Measurements from ENCODE around the gene CYP27A1. TPM values are rescaled to one million over a fixed set of nuclear protein-coding genes. Genes with fewer than 3 reads are reported as not detected.
A peak's percentile ranks its signal among the peaks of the same experiment; 100 is the strongest.

The CYP27A1 gene
- total and polyA plus RNA-seq, 2 of the 4 experiments (the other 2 are of a cell fraction) = 5.2 to 5.3 TPM

GRCh38 chr2:218743068-218743467, 38.9 kb upstream of the CYP27A1 start:
- dilution Hi-C loops (cut with HindIII; ENCODE audit: low sequenced_read_pairs, unreplicated experiment) = no loop called here
- ChIA-PET CTCF (no interaction called here), POLR2A (ENCODE audit: unreplicated experiment) (no interaction called here)
- Histone ChIP-seq H3K9me3 (ENCODE audit: control insufficient read depth, insufficient read depth, low read length) (no peaks in the 10 kb centered on the region), H3K27ac (ENCODE audit: insufficient read depth, low read length) (no peak overlapping the region), H4K20me1 (ENCODE audit: insufficient read depth, low read length) (0 out of 2 replicates have a peak, but pooled peaks cover 4% of the 10 kb centered on the region), H4K5ac (ENCODE audit: low read depth, low read length) (0 out of 2 replicates have a peak overlapping the region, but pooled peaks have one; percentile 44), H3K79me1 (ENCODE audit: low read depth in 1 of 2, low read length in 2 of 2) (peaks cover 17 to 23% of the 10 kb centered on the region in 2 experiments), H3K9me1 (ENCODE audit: insufficient read depth, low read length) (peaks cover 16% of the 10 kb centered on the region), H4K8ac (ENCODE audit: low read depth in 2 of 2, low read length in 2 of 2) (no peak overlapping the region), H2BK120ac (ENCODE audit: low read depth, low read length) (no peak overlapping the region), H3K27me3 (ENCODE audit: control insufficient read depth, insufficient read depth, low read length) (no peaks in the 10 kb centered on the region), H2AK5ac (ENCODE audit: low read depth, low read length) (no peak overlapping the region), H3K4ac (ENCODE audit: low read depth, low read length) (no peak overlapping the region), H2BK5ac (ENCODE audit: low read depth, low read length, poor library complexity, severe bottlenecking) (peak overlapping the region; percentile 49), H3K18ac (ENCODE audit: low read depth, low read length) (no peak overlapping the region), H3K14ac (replicated peaks; ENCODE audit: low read depth, low read length) (no peak overlapping the region), H3K9ac (ENCODE audit: low read depth, low read length) (no peak overlapping the region), H3K36me3 (ENCODE audit: control insufficient read depth, insufficient read depth, low read length) (peaks cover 45% of the 10 kb centered on the region), H3K4me3 (ENCODE audit: insufficient read depth, low read depth, low read length) (no peak overlapping the region), H3K23ac (ENCODE audit: low read depth, low read length) (no peak overlapping the region), H3K56ac (ENCODE audit: extremely low read depth, insufficient read depth, low read length) (no peak overlapping the region), H2BK20ac (ENCODE audit: low read depth, low read length) (no peak overlapping the region), H4K91ac (ENCODE audit: insufficient read depth, low read depth, low read length) (no peak overlapping the region), H3K4me2 (ENCODE audit: low read depth, low read length) (no peak overlapping the region), H2AK9ac (replicated peaks; ENCODE audit: low read depth, low read length, poor library complexity) (no peak overlapping the region), H2AFZ (replicated peaks; ENCODE audit: low read length, poor library complexity) (no peak overlapping the region), H3K4me1 (ENCODE audit: control insufficient read depth, insufficient read depth, low read length) (0 out of 2 replicates have a peak, but pooled peaks cover 2% of the 10 kb centered on the region), H2BK15ac (ENCODE audit: low read depth, low read length) (no peak overlapping the region)
- TF ChIP-seq MXI1 (IDR thresholded peaks at IDR 0.05; ENCODE audit: borderline replicate concordance, low read depth, low read length) (no peak), RFX5 (IDR thresholded peaks at IDR 0.05; ENCODE audit: low read depth, low read length) (no peak), POLR2A (IDR thresholded peaks at IDR 0.05; ENCODE audit: low read depth, low read length) (no peak), NFE2L2 (IDR thresholded peaks at IDR 0.05; ENCODE audit: low read depth, low read length) (no peak), FOS (IDR thresholded peaks at IDR 0.05; ENCODE audit: low read depth, low read length) (no peak), CHD1 (IDR thresholded peaks at IDR 0.05; ENCODE audit: low read depth, low read length) (no peak), BHLHE40 (IDR thresholded peaks at IDR 0.05; ENCODE audit: low read depth, low read length) (no peak), RAD21 (IDR thresholded peaks at IDR 0.05; ENCODE audit: low read length) (no peak), MAFK (IDR thresholded peaks at IDR 0.05; ENCODE audit: low read depth, low read length) (no peak)
- TF ChIP-seq, protein P1, sequence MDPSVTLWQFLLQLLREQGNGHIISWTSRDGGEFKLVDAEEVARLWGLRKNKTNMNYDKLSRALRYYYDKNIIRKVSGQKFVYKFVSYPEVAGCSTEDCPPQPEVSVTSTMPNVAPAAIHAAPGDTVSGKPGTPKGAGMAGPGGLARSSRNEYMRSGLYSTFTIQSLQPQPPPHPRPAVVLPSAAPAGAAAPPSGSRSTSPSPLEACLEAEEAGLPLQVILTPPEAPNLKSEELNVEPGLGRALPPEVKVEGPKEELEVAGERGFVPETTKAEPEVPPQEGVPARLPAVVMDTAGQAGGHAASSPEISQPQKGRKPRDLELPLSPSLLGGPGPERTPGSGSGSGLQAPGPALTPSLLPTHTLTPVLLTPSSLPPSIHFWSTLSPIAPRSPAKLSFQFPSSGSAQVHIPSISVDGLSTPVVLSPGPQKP (IDR thresholded peaks at IDR 0.05; ENCODE audit: borderline replicate concordance, low read depth, low read length) = no peak
- TF ChIP-seq, protein P2, sequence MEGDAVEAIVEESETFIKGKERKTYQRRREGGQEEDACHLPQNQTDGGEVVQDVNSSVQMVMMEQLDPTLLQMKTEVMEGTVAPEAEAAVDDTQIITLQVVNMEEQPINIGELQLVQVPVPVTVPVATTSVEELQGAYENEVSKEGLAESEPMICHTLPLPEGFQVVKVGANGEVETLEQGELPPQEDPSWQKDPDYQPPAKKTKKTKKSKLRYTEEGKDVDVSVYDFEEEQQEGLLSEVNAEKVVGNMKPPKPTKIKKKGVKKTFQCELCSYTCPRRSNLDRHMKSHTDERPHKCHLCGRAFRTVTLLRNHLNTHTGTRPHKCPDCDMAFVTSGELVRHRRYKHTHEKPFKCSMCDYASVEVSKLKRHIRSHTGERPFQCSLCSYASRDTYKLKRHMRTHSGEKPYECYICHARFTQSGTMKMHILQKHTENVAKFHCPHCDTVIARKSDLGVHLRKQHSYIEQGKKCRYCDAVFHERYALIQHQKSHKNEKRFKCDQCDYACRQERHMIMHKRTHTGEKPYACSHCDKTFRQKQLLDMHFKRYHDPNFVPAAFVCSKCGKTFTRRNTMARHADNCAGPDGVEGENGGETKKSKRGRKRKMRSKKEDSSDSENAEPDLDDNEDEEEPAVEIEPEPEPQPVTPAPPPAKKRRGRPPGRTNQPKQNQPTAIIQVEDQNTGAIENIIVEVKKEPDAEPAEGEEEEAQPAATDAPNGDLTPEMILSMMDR (conservative IDR thresholded peaks at IDR 0.05; ENCODE audit: low read depth, low read length) = no peak
- 100% methylated on average over 3 of the region's 6 CpGs; no CpG with 5 or more reads in 1 of the 2 experiments for WGBS, 2 experiments (ENCODE audit: extremely low coverage in 2 of 2, insufficient read length in 1 of 2)
- ATAC-seq (ENCODE audit: low read depth) (no peak), DNase-seq (no peak)
- intact Hi-C loops (cut with micrococcal nuclease) = no loop called here
- BruUV-seq (replicated peaks) = no TSS peak
- in situ Hi-C loops (cut with MboI; ENCODE audit: low sequenced_read_pairs) = no loop called here

All from IMR-90 (cell line).